HG02759 (cell line): ENCODE measurements around the gene SPECC1L.

Experiments used
- ATAC-seq: cut with Tn5 transposase; IDR thresholded peaks from one replicate; pipeline ENCODE4 v1.9.1; 2021; ENCODE audit warnings: mild to moderate bottlenecking, moderate library complexity; ENCODE audit not compliant: unreplicated experiment

The SPECC1L gene

GRCh38 chr22:24357547-24357946 is 86.9 kb downstream of the SPECC1L start:
- no peak for ATAC-seq

- ATAC-seq = no peak
Measured at GRCh38 chr22:24358105-24358836, 87.6 kb downstream of the SPECC1L start.

- no peak for ATAC-seq
Measured at GRCh38 chr22:24359452-24360120, 89.0 kb downstream of the SPECC1L start.

- no peak for ATAC-seq
Measured at GRCh38 chr22:24361976-24362646, 91.5 kb downstream of the SPECC1L start.

GRCh38 chr22:24363243-24363642 is 92.6 kb downstream of the SPECC1L start:
- no peak for ATAC-seq

GRCh38 chr22:24366701-24367100 is 96.1 kb downstream of the SPECC1L start:
- no peak for ATAC-seq

- no peak for ATAC-seq
Measured at GRCh38 chr22:24367841-24368240, 97.2 kb downstream of the SPECC1L start.

- ATAC-seq = no peak
Measured at GRCh38 chr22:24370401-24370800, 99.8 kb downstream of the SPECC1L start.

GRCh38 chr22:24376002-24376401 is 105.4 kb downstream of the SPECC1L start:
- ATAC-seq = no peak

GRCh38 chr22:24376586-24376985 is 106.0 kb downstream of the SPECC1L start:
- no peak for ATAC-seq

- no peak for ATAC-seq
Measured at GRCh38 chr22:24379536-24379935, 108.9 kb downstream of the SPECC1L start.

GRCh38 chr22:24380220-24380904 is 109.7 kb downstream of the SPECC1L start:
- no peak for ATAC-seq

GRCh38 chr22:24380905-24381230 is 110.2 kb downstream of the SPECC1L start:
- ATAC-seq = no peak

- no peak for ATAC-seq
Measured at GRCh38 chr22:24383061-24383460, 112.4 kb downstream of the SPECC1L start.

- ATAC-seq = no peak
Measured at GRCh38 chr22:24384131-24384530, 113.5 kb downstream of the SPECC1L start.

GRCh38 chr22:24386937-24387471 is 116.4 kb downstream of the SPECC1L start:
- ATAC-seq = no peak

- no peak for ATAC-seq
Measured at GRCh38 chr22:24389680-24390079, 119.0 kb downstream of the SPECC1L start.

GRCh38 chr22:24390156-24390555 is 119.5 kb downstream of the SPECC1L start:
- no peak for ATAC-seq

GRCh38 chr22:24390576-24390975 is 119.9 kb downstream of the SPECC1L start:
- ATAC-seq = no peak

GRCh38 chr22:24391836-24392217 is 121.2 kb downstream of the SPECC1L start:
- ATAC-seq = no peak

GRCh38 chr22:24392218-24392931 is 121.7 kb downstream of the SPECC1L start:
- ATAC-seq = no peak
